HTR-8/SVneo (cell line): Measurements from ENCODE around the gene FAM9C.

ENCODE experiments used
- DNase-seq: peaks from one replicate; pipeline ENCODE4 v3.0.0; 2011; ENCODE audit warnings: low spot score, mixed read lengths; ENCODE audit not compliant: insufficient read length
- FAIRE-seq: peaks from 2 replicates; lab custom pipeline; 2011; peaks lifted over from hg19 to GRCh38; lab: Jason Lieb, UNC

Gene FAM9C

DNA sequence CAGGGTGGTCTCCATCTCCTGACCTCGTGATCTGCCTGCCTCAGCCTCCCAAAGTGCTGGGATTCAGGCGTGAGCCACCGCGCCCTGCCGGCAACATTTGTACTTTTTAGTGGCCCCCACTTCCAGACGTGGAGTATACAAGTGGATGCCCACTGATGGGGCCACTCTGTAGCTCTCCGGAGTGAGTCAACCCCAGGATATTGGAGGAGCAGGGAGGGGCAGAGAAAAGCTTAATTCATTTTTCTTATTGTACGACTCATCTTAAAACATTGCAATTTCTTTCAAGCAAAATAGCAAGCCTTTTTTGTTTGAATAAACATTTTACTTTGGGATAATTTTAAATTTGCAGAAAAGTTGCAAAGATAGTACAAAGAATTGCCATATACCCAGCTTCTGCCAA, 34.6 kb downstream of the FAM9C start:
- FAIRE-seq, result no peak
- no peak for DNase-seq

DNA sequence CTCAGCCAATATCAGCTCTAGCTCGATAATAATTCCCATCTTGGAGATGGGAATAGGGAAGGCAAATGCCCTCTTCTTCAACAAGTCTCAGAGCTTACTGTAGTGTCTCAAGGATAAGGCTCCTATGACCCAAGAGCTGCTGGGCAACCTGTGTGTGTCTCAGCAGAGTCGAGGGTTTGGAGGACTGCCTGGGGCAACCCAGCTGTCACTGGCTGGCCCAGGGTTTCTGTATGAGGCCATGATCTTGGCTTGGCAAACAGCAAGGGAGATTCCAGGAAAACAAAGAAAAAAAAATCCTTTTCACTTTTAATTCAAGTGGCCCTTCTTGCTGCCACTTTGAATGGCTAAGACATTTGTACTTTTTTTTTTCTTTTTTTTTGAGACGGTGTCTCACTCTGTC, 35.1 kb downstream of the FAM9C start:
- FAIRE-seq (no peak), DNase-seq (no peak)

DNA sequence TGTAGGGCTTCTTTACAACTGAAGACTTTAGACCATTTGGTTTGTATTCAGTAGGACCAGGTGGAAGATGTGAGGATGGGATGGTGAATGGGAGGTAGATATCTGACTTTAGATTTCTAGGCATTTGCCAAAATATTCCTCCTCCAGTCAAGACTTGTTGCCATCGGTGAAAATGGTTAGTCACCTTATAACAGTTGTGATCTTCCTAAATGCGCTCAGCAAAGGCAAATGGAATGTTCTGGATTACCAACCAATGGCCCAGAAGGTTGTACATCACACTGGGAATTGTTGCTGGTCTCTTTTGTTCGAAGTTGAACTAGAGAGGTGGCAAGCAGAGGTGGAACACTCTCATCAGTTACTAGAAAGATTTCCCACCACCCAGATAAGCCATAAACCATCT, 35.6 kb downstream of the FAM9C start:
- FAIRE-seq (no peak), DNase-seq (no peak)

DNA sequence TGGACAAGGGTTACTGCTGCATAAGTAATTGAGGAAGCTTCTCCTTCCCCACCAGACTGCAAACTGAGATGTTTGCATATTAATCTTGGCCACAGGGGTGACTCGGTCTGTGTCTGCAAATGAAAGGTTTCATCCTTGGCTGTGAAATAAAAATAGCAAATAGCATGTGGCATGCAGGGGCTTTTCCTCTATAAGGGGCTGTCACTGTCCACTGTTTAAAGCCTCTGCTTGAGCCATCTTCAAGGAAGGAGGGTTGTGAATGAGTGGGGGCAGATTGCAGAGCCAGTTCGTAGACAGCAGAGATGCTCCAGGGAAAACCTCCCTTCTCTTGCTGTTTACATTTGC, 36.3 kb downstream of the FAM9C start:
- FAIRE-seq, result no peak
- DNase-seq, result no peak

DNA sequence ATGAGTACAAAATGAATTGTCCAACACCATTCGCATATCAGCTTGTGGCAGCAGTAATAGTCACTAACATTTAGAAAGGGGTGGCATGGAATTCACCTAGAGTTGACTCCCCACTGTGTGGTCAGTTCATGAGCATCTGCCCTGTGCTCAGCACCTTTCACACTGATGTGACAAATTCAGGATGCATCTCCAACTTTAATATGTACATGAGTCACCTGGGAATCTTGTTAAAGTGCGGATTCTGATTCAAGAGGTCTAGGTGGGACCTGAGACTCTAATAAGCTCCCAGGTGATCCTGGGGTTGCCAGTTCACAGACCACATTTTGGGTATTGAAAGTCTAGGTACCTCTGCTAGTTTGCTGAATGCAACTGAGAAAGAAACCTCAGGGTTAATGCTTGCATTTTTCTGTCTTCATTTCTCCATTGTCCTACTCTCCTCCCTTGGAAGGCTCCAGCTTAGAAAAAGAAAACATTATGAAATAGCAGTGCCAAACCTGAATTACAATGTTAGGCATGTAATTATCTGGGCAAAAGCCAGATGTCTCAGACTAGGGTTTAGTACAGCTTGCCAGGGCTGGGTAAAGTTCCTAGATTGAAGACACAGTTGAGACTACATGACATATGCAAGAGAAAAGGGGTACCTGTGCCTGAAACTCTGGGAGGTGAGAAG, 36.8 kb downstream of the FAM9C start:
- DNase-seq (no peak), FAIRE-seq (no peak)

DNA sequence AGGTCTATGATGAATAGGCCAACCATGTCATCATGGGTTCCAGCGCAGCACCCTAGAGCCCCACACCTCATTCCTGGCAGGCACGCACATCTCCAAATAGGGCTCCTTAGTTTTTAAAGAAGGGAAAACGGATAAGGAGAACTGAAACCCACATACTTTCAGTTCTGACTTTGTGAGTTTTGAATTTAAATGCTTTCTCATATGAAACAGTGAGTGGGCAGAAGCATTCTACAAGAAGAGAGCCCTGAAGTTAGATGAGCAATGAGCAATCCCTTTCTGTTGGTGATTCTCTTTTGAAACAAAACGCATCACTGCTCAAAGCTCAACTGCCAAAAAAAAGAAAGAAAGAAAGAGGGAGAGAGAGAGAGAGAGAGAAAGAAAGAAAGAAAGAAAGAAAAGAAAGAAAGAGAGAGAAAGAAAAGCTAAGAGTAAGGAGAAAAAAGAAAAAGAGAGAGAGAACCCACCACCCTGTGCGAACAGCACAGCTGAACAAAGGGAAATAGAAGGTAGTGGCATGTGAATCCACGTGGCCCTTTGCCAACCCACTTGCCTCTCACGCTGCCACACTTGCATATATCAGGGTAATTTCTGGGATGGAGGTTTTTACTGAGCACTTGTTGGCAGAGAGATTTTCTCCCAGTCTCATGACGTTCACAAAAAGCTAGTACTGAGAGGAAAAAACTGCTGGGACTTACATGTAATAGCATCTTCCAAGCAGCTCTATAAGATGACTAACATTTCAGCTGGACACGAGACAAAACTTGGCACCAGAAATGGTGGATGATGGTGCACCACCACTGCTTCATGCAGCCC, 38.6 kb downstream of the FAM9C start:
- FAIRE-seq (no peak), DNase-seq (no peak)

DNA sequence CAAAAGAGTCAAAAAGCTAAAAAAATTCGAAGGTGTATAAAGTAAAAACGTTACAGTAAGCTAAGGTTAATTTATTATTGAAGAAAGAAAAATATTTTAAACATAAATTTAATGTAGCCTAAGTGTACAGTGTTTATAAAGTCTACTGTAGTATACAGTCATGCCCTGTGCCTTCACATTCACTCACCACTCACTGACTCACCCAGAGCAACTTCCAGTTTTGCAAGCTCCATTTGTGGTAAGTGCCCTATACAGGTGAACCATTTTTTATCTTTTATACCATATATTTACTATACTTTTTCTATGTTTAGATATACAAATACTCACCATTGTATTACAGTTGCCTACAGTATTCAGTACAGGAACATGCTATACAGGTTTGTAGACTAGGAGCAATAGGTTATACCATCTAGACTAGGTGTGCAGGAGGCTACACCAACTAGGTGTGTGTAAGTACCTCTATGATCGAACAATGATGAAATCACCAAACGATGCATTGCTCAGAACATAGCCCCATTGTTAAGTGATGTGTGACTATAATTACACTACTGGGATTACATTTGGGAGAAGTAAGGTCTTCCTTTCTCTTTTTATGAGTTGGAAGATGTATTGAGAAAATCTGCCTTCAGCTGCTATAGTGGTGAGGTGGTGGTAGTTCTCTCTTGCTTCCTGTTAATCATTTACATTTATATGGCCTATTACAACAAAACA, 42.3 kb downstream of the FAM9C start:
- no peak for DNase-seq
- no peak for FAIRE-seq

DNA sequence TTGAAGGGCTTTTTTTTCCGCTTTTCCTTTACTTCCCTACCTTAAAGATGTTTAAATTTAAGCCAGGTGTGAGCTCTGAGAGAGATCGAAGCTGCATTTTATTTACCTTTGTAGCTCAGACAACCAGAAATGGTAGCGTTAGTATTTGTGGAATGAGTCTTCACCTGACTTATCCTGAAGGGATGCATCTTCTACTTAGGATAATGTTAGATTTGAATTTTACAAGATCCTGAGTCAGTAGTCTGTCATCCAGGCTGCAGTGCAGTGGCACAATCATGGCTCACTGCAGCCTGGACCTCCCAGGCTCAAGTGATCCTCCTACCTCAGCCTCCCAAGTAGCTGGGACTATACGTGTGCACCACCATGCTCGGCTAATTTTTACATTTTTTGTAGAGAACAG, 43.3 kb downstream of the FAM9C start:
- no peak for DNase-seq
- FAIRE-seq, result no peak

DNA sequence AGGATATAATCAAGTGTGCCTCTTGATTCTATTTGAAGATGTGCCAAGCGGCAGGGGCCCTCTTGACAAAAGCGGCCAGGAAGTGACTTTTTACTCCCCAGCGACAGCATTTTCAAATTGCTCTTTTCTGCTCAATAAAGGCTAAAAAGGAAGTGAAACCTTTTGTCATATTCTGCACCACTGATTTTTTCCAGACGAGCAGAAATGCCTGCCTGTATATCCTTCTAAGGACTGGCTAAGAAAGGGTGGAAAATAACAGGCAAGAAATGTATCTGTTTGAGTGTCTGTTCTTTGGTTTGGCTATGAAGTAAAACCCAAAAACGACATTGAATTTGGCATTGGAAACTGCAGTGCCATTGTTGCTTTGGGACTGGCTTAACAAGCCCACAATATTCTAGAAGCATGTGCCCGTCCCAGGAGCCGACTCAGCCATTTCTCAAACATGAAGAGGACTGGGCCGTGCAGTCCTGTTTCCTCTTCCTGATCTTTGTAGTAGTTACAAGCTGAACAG, 44.1 kb downstream of the FAM9C start:
- no peak for DNase-seq
- FAIRE-seq, result no peak

DNA sequence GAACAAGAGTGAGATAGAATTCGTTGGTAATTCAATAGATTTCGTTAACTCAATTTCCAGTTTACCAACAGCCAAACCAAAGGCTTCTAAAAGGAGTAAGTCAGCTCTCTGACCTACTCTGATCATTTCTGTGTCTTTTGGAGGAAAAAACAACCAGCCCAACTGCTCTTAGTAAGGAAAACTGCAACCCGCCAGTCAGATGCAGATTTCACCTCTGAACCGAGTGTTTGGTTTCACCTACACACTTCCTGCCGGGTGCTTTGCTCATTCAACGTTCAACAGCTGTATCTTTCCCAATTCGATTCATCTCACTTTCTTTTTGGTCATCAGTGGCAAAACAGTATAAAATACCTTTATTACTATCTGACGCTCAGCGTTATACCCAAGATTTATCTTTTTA, 45.0 kb downstream of the FAM9C start:
- FAIRE-seq, result no peak
- no peak for DNase-seq

DNA sequence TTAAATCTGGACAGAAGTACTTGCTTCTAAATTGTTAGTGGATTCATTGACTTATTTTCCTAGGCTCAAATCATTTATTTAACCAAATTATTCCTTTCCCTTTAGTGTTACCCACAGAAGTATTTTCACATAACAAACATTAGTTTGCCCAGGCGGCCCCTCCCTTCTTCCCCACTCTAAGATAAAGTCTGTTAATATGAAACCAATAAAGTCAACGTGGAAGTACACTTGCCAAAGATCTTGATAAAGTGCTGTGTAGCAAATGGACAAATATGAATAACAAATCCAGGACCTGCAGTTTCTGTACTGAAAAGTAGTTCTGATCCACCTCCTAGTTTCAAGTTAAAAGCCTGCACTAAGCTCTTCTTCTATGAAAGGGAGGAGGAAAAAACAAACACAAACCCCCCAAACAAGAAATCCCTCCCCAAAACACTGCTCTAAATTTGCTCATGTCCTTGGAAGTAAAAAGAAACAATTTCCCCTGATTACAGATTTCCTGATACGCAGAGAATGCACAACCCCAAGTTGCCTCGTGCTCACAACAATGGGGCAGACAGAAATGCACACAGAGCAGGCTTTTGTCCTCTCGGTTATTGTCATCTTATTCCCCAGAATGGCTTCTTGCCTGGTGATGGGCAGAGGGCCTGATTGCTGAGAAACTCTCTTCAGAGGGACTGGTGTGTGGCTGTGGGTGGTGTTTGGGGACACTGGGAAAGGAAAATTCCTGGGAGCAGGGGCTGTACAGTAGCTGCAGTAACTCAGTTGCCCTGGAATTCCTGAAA, 46.3 kb downstream of the FAM9C start:
- no peak for FAIRE-seq
- DNase-seq, result no peak

DNA sequence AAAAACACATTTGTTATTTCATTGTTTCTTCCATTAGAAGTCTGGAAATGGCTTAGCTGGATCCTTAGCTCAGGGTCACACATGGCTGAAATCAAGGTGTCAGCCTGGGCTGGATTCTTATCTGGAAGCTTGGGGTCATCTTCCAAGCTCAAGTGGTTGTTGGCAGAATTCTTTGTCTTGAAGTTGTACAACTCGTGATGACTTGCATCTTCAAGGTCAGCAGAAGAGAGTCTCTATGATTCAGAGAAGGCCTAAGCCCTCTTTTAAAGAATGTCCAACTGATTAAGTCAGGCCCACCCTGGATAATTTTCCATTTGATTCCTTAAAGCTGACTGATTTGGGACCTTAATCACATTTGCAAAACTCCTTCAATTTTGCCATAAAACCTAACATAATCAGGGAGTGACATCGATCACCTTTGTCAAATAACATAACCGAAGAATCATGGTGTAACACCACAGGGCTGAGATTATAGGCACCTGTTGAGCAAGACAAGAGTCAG, 47.4 kb downstream of the FAM9C start:
- FAIRE-seq, result no peak
- DNase-seq, result no peak

DNA sequence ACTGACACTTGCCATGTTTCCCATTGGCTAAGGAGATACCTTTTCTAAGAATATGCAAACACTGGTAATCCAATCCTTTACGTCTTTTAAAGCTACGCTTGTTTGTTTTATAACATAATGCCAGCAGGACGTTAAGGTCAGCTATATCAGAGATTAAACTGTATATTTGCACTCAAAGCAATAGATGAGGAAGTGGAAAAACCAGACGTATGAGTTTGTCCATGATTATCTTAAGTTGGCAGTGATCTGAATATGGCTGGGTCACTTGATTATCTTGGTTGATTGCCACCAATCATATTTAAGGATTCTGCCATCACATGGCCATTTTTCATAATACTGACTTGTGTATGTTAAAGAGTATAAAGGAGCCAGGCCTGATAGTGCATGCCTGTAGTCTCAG, 50.1 kb downstream of the FAM9C start:
- no peak for FAIRE-seq
- DNase-seq, result no peak

DNA sequence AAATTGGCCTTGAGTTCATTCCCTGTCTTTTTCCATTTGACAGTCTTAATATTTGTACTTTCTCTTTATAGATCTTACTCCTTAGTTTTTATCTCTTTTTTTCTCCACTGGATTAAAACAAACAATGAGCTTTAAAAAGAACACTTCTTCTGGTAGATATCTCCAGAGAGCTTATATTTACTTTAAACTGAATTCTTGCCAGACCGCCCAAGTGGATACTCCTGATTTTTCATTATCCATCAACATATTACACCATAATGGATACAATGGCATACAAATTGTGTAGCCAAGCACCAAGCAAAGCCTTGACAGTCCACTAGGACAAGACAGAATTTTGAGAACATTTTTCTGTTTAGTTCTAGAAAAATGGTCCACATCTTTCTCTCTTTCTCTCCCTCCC, 50.6 kb downstream of the FAM9C start:
- DNase-seq, result no peak
- no peak for FAIRE-seq

DNA sequence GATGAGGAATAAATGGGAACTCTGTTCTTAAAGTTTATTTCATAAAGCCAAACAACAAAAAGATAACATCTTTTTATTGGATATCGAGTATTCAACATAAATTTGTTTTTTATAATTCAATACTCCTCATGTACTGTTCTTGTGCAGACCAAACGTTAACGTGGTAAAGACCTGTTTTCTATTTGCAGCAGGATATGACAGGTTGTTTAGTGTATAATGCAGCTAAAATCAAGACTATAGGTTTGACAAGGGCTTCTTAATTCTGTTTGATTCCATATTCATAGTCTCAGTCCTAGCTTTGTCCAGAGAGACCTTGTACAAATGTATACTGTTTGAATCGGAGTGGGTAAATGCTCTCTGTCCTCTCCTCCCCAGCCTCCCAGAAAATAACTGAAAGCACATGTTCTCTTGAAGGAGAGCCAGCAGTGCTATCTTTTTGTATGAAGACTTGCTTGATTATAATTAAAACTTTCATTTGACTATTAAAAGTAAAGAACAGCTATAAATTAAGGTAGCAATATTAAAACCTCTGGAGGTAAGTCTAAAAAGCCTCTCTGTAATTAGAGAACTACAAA, 51.8 kb downstream of the FAM9C start:
- no peak for FAIRE-seq

DNA sequence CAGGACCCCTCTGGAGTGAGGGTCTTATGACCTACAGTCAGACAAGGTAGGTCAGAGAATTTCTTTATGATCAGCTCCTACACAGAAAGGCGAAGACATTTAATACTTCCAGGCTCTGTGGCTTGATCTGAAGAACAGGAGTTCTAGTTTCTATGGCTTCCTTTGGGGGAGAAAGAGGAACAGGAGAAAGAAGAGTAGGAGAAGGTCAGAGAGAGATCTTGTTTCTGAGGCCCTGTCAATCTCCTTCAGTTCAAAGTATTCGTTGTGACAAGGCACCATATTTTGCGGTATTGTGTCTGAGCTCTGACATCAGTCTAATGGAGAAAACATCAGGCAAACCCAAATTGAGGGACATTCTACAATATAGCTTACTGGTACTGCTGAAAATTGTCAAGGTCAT, 52.8 kb downstream of the FAM9C start:
- no peak for DNase-seq
- peak; percentile 16 for FAIRE-seq

More for the DNA sequence above, 51.8 kb downstream of the FAM9C start:
- no peak for DNase-seq

DNA sequence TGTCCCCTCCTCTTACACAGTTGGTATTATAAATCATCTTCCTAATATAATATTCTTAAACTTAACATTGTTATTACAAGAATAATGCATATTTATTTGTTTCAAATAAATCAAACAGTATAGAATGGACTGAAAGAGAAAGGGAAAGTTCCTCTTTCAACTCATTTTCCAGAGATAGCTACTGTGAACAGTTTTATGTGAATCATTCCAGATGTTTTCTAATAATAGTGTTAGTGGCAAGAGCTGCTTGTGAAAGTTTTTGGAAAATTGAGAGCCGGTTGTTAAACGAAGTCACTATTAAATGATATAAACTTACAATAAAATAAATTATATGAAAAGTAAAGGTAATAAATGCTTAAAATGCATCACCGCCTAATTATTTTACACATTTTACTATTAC, 55.0 kb downstream of the FAM9C start:
- FAIRE-seq, result no peak
- no peak for DNase-seq

DNA sequence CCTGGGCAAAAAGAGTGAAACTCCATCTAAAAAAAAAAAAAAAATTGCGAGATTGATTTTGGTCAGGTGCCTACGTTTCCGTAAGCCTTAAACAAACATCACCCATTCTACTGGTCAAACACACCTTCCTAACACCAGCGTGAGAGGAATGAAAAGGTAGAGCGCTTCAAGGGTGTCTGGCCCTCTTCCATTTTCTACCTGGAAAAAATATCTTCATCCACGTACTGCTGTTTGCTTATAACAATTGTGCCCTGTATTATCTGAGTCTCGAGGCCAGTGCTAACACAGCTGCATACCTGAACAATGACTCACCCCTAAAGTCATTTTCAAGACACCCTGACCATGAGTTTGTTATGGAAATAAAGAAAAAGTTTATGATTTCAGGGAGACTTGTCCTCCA, 55.6 kb downstream of the FAM9C start:
- FAIRE-seq (peak; percentile 66), DNase-seq (peak; percentile 70)

DNA sequence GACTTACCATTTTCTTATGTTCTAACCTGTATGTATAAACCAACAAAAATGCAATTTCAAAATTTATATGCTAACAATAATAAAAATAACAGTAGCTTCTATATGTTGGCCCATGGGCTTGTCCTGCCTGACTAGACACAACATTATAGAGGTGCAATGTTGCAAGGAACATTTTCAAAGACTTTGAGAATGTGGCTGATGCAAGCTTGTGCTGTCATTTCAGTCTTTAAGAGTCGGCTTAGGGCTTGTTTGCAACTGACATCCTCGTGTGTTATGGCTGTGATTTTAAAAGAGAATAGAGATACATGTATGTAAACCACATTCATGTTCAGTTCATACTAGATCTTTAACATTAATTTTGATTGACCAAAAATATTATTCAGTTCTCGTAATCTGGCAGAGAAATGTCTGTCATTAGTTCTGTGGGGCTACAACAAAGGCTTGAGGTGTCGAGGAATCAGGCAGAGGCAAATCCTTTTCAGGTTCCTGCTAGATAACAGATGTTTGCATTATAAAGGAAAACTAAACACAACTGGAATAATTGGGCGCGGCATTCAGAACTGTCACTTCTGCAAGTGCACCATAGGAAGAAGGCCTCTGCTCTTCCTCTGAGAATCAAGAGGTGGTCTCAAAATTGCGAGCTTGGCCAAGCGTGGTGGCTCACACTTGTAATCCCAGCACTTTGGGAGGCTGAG, 56.4 kb downstream of the FAM9C start:
- DNase-seq (no peak), FAIRE-seq (no peak)
